GM23338 (cell line): Measurements from ENCODE around the gene LRRC3. TPM values are rescaled to one million over a fixed set of nuclear protein-coding genes. Genes with fewer than 3 reads are reported as not detected.

Experiments used
- ATAC-seq: fragments of 200-7000 bp; cut with Tn5 transposase; 3 replicates; pipeline ENCODE4 v1.9.1; 2020
- DNase-seq: peaks from one replicate; pipeline ENCODE4 v3.0.0-alpha.2; 2015; ENCODE audit warnings: low spot score
- H2AFZ ChIP-seq: fragments of 200-600 bp; sonication (generic); 2 replicates; pipeline ENCODE4 v1.8.0; 2016; ENCODE audit warnings: antibody characterized with exemption, mild to moderate bottlenecking, moderate library complexity
- H3F3A ChIP-seq: fragments of 200-600 bp; sonication (generic); replicated peaks from 2 replicates; pipeline ENCODE4 v1.8.0; 2017; ENCODE audit warnings: antibody characterized with exemption, mixed run types, low read depth
- H3K27ac ChIP-seq: fragments of 200-600 bp; sonication (generic); 2 replicates; pipeline ENCODE4 v1.6.1; 2016; ENCODE audit warnings: low read depth
- H3K27me3 ChIP-seq: fragments of 200-600 bp; sonication (generic); 2 replicates; pipeline ENCODE4 v1.8.0; 2016; ENCODE audit warnings: mild to moderate bottlenecking, mixed run types, moderate library complexity; ENCODE audit not compliant: insufficient read depth
- H3K36me3 ChIP-seq: fragments of 200-600 bp; sonication (generic); 2 replicates; pipeline ENCODE4 v1.8.0; 2016; ENCODE audit warnings: mild to moderate bottlenecking; ENCODE audit not compliant: insufficient read depth
- H3K4me1 ChIP-seq: fragments of 200-600 bp; sonication (generic); 2 replicates; pipeline ENCODE4 v1.8.0; 2016; ENCODE audit warnings: mild to moderate bottlenecking, moderate library complexity; ENCODE audit not compliant: insufficient read depth
- H3K4me2 ChIP-seq: fragments of 200-600 bp; sonication (generic); 2 replicates; pipeline ENCODE4 v1.7.1; 2017; ENCODE audit warnings: mixed run types
- H3K4me3 ChIP-seq: fragments of 200-600 bp; sonication (generic); 2 replicates; pipeline ENCODE4 v1.6.1; 2016; ENCODE audit warnings: mixed run types
- H3K79me2 ChIP-seq: fragments of 200-600 bp; sonication (generic); replicated peaks from 2 replicates; pipeline ENCODE4 v1.8.0; 2017; ENCODE audit warnings: mild to moderate bottlenecking; ENCODE audit not compliant: insufficient read depth
- H3K9me2 ChIP-seq: fragments of 200-600 bp; sonication (generic); 2 replicates; pipeline ENCODE4 v1.8.0; 2017; ENCODE audit not compliant: insufficient read depth
- H4K20me1 ChIP-seq: fragments of 200-600 bp; sonication (generic); replicated peaks from 2 replicates; pipeline ENCODE4 v1.8.0; 2017; ENCODE audit warnings: mild to moderate bottlenecking; ENCODE audit not compliant: insufficient read depth
- H3K27ac Mint-ChIP-seq: 2 replicates; pipeline ENCODE4 v1.8.0; 2020; ENCODE audit warnings: inconsistent platforms, mild to moderate bottlenecking, moderate library complexity, mixed read lengths
- H3K27me3 Mint-ChIP-seq: 3 replicates; pipeline ENCODE4 v1.8.0; 2022; ENCODE audit warnings: low read depth, mild to moderate bottlenecking, moderate library complexity, mixed read lengths, inconsistent platforms; ENCODE audit not compliant: insufficient read depth, poor library complexity
- H3K36me3 Mint-ChIP-seq: 3 replicates; pipeline ENCODE4 v1.8.0; 2021; ENCODE audit warnings: low read depth, mild to moderate bottlenecking, inconsistent platforms, moderate library complexity, mixed read lengths
- H3K4me1 Mint-ChIP-seq: 3 replicates; pipeline ENCODE4 v1.8.0; 2020; ENCODE audit warnings: mild to moderate bottlenecking, inconsistent platforms, mixed read lengths
- H3K4me3 Mint-ChIP-seq: 3 replicates; pipeline ENCODE4 v1.8.0; 2021; ENCODE audit warnings: moderate library complexity, mild to moderate bottlenecking, inconsistent platforms, mixed read lengths
- H3K9me3 Mint-ChIP-seq: 3 replicates; pipeline ENCODE4 v1.8.0; 2020; ENCODE audit warnings: moderate library complexity, mild to moderate bottlenecking, inconsistent platforms, mixed read lengths
- CREB1 ChIP-seq: fragments of 250-450 bp; sonication (Bioruptor Pico); IDR thresholded peaks from 2 replicates; pipeline ENCODE4 v1.5.0; 2020; ENCODE audit warnings: low read depth, mild to moderate bottlenecking, moderate library complexity
- ETS1 ChIP-seq: IDR thresholded peaks from 2 replicates; pipeline ENCODE4 v1.6.1; 2016; ENCODE audit warnings: antibody characterized with exemption
- EZH2 ChIP-seq: fragments of 200-600 bp; sonication (generic); IDR thresholded peaks from one replicate; pipeline ENCODE4 v1.8.0; 2017; ENCODE audit warnings: antibody characterized with exemption, mild to moderate bottlenecking, low read depth; ENCODE audit not compliant: unreplicated experiment
- EZH2phosphoT487 ChIP-seq: fragments of 200-600 bp; sonication (generic); IDR thresholded peaks from one replicate; pipeline ENCODE4 v1.8.1; 2018; ENCODE audit warnings: antibody characterized with exemption; ENCODE audit not compliant: unreplicated experiment
- JUNB ChIP-seq: IDR thresholded peaks from one replicate; pipeline ENCODE4 v1.6.1; 2016; ENCODE audit warnings: antibody characterized with exemption; ENCODE audit not compliant: unreplicated experiment
- NANOG ChIP-seq: IDR thresholded peaks from 2 replicates; pipeline ENCODE4 v1.6.1; 2016; ENCODE audit warnings: antibody characterized with exemption, borderline replicate concordance
- POLR2AphosphoS5 ChIP-seq: IDR thresholded peaks from 2 replicates; pipeline ENCODE4 v1.6.1; 2016; ENCODE audit warnings: antibody characterized with exemption, low read depth
- REST ChIP-seq: IDR thresholded peaks from one replicate; pipeline ENCODE4 v1.6.1; 2018; ENCODE audit warnings: antibody characterized with exemption; ENCODE audit not compliant: unreplicated experiment
- ZNF114 ChIP-seq: fragments of 250-450 bp; sonication (Bioruptor Pico); IDR thresholded peaks from 2 replicates; pipeline ENCODE4 v1.5.0; 2020; ENCODE audit warnings: mild to moderate bottlenecking, moderate library complexity
- polyA plus RNA-seq: library from polyadenylated mRNA; unstranded; fragments of >200 nt; fragmentation: Nextera tagmentation; extraction: Ambion mirVana; gene quantifications from 2 replicates; pipeline ENCODE4 v1.2.1, GENCODE V29; 2016
- total RNA-seq: library from RNA; depleted of rRNA; stranded (reverse); fragments of >200 nt; shearing (Covaris generic); gene quantifications from 2 replicates; pipeline ENCODE4 v1.2.3, GENCODE V29; 2014
- TF ChIP-seq, protein P1 (sequence below): fragments of 250-450 bp; sonication (Bioruptor Pico); IDR thresholded peaks from 2 replicates; pipeline ENCODE4 v1.5.0; 2020; ENCODE audit warnings: mild to moderate bottlenecking, moderate library complexity

The LRRC3 gene
- total and polyA plus RNA-seq, 2 experiments from 2014 or later: 0.95 to 6.8 TPM

DNA sequence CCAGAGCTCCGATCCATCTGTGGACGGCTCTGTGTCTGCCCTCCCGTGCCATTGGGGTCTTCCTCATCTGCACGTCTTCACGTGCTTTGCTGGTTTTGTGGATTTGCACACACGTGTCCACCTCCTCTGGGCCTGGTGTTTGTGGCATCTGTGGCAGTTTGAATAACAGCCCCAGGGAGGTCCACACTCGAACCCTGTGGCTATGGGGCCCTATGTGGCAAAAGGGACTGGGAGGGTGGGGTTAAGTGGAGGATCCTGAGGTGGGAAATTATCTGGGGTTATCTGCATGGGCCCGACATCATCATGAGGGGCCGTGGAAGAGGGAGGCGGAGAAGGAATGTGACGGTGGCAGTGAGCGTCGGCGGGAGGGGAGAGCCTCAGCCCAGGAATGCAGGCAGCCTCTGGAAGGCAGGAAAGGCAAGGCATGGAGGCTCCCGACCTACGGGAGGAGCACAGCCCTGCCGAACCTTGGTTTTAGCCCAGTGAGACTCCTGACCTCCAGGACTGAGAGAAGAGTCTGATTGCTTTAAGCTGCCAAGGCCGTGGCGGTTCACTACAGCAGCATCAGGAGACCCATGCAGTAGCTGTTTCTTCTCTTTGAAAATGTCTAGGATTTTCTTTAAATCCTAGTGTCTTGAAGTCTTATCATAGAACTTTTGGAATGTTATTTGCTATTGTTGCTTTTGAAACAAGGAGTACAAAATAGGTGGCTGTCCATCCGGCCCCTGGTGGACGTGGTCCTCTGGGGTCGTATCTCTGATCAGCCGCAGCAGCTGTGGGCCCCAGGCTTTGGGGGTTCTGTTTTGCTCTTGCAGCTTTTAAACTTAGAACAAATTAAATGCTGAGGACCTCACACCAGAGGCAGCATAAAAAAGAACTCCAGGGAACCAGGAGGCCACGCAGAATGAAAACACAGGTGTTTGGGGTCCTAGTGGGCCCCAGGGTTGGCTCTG lies 40.0 kb upstream of the LRRC3 start:
- Histone ChIP-seq H3K4me1 (no peaks in the 10 kb centered on the region), H3K79me2 (no peaks in the 10 kb centered on the region), H3F3A (no peaks in the 10 kb centered on the region), H4K20me1 (no peaks in the 10 kb centered on the region), H3K36me3 (no peaks in the 10 kb centered on the region), H3K9me2 (no peaks in the 10 kb centered on the region; the same call in 1 of the 2 replicates), H3K27ac (no peak overlapping the region), H2AFZ (no peak overlapping the region), H3K4me2 (no peak overlapping the region), H3K27me3 (no peaks in the 10 kb centered on the region), H3K4me3 (no peak overlapping the region)
- TF ChIP-seq CREB1: no peak
- TF ChIP-seq JUNB: no peak
- no peak for TF ChIP-seq EZH2phosphoT487
- TF ChIP-seq NANOG: no peak
- no peak overlapping the region for H3K27ac Mint-ChIP-seq
- H3K4me1 Mint-ChIP-seq: no peaks in the 10 kb centered on the region; the same call in 2 of the 3 replicates
- H3K36me3 Mint-ChIP-seq: peaks cover 14% of the 10 kb centered on the region
- H3K4me3 Mint-ChIP-seq: no peak overlapping the region
- H3K9me3 Mint-ChIP-seq: peaks cover 38% of the 10 kb centered on the region
- peak; percentile 69 for ATAC-seq
- DNase-seq: no peak
- peaks cover 7% of the 10 kb centered on the region for H3K27me3 Mint-ChIP-seq

DNA sequence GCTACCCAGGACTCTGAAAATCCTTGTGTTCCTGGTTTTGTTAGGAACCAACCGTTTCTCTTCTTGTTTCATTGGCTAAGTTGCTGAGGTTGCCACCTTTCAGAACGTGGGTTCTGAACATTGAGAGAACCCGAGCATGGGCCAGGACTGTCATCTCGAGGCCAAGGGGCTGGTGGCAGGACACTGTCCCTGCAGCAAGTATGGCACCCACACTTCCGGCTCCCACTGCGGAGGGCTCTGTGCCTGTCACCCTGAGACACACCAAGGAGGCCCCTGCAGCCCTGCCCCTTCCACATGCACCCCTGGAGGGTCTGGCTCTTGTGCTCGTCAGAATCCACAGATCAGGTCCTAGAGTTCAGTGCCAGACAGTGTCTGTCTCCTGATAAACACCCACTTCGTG lies 39.1 kb upstream of the LRRC3 start:
- peaks cover 38% of the 10 kb centered on the region for H3K9me3 Mint-ChIP-seq
- no peak overlapping the region for H3K4me2 ChIP-seq
- peaks cover 7% of the 10 kb centered on the region for H3K27me3 Mint-ChIP-seq
- H3K4me1 Mint-ChIP-seq: no peaks in the 10 kb centered on the region; the same call in 2 of the 3 replicates
- ATAC-seq (no peak), DNase-seq (no peak)
- no peak overlapping the region for H3K4me3 Mint-ChIP-seq
- peaks cover 14% of the 10 kb centered on the region for H3K36me3 Mint-ChIP-seq
- no peaks in the 10 kb centered on the region for H3K36me3 ChIP-seq
- no peaks in the 10 kb centered on the region for H3K27me3 ChIP-seq
- no peak overlapping the region for H3K27ac ChIP-seq
- no peaks in the 10 kb centered on the region for H4K20me1 ChIP-seq
- H3K9me2 ChIP-seq: no peaks in the 10 kb centered on the region; the same call in 1 of the 2 replicates
- no peaks in the 10 kb centered on the region for H3K79me2 ChIP-seq
- no peak overlapping the region for H2AFZ ChIP-seq
- no peak overlapping the region for H3K4me3 ChIP-seq
- no peak overlapping the region for H3K27ac Mint-ChIP-seq
- no peaks in the 10 kb centered on the region for H3K4me1 ChIP-seq
- no peaks in the 10 kb centered on the region for H3F3A ChIP-seq
- TF ChIP-seq EZH2 (no peak), REST (no peak), EZH2phosphoT487 (no peak), JUNB (no peak), ZNF114 (no peak), POLR2AphosphoS5 (no peak), ETS1 (no peak)
- TF ChIP-seq, protein P1, sequence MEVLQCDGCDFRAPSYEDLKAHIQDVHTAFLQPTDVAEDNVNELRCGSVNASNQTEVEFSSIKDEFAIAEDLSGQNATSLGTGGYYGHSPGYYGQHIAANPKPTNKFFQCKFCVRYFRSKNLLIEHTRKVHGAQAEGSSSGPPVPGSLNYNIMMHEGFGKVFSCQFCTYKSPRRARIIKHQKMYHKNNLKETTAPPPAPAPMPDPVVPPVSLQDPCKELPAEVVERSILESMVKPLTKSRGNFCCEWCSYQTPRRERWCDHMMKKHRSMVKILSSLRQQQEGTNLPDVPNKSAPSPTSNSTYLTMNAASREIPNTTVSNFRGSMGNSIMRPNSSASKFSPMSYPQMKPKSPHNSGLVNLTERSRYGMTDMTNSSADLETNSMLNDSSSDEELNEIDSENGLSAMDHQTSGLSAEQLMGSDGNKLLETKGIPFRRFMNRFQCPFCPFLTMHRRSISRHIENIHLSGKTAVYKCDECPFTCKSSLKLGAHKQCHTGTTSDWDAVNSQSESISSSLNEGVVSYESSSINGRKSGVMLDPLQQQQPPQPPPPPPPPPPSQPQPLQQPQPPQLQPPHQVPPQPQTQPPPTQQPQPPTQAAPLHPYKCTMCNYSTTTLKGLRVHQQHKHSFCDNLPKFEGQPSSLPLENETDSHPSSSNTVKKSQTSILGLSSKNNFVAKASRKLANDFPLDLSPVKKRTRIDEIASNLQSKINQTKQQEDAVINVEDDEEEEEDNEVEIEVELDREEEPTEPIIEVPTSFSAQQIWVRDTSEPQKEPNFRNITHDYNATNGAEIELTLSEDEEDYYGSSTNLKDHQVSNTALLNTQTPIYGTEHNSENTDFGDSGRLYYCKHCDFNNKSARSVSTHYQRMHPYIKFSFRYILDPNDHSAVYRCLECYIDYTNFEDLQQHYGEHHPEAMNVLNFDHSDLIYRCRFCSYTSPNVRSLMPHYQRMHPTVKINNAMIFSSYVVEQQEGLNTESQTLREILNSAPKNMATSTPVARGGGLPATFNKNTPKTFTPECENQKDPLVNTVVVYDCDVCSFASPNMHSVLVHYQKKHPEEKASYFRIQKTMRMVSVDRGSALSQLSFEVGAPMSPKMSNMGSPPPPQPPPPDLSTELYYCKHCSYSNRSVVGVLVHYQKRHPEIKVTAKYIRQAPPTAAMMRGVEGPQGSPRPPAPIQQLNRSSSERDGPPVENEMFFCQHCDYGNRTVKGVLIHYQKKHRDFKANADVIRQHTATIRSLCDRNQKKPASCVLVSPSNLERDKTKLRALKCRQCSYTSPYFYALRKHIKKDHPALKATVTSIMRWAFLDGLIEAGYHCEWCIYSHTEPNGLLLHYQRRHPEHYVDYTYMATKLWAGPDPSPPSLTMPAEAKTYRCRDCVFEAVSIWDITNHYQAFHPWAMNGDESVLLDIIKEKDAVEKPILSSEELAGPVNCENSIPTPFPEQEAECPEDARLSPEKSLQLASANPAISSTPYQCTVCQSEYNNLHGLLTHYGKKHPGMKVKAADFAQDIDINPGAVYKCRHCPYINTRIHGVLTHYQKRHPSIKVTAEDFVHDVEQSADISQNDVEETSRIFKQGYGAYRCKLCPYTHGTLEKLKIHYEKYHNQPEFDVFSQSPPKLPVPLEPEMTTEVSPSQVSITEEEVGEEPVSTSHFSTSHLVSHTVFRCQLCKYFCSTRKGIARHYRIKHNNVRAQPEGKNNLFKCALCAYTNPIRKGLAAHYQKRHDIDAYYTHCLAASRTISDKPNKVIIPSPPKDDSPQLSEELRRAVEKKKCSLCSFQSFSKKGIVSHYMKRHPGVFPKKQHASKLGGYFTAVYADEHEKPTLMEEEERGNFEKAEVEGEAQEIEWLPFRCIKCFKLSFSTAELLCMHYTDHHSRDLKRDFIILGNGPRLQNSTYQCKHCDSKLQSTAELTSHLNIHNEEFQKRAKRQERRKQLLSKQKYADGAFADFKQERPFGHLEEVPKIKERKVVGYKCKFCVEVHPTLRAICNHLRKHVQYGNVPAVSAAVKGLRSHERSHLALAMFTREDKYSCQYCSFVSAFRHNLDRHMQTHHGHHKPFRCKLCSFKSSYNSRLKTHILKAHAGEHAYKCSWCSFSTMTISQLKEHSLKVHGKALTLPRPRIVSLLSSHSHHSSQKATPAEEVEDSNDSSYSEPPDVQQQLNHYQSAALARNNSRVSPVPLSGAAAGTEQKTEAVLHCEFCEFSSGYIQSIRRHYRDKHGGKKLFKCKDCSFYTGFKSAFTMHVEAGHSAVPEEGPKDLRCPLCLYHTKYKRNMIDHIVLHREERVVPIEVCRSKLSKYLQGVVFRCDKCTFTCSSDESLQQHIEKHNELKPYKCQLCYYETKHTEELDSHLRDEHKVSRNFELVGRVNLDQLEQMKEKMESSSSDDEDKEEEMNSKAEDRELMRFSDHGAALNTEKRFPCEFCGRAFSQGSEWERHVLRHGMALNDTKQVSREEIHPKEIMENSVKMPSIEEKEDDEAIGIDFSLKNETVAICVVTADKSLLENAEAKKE (CRISPR knock-in tag): no peak
